ENCODE results near the gene SAT1.

GRCh38 chrX:23754664-23755063 lies 28.3 kb upstream of the SAT1 start:
- TF ChIP-seq CTCF (IDR thresholded peaks at IDR 0.05) (no peak), EP300 (IDR thresholded peaks at IDR 0.05; ENCODE audit: low read depth) (no peak), POLR2A (IDR thresholded peaks at IDR 0.05) (no peak)

Data from transverse colon (tissue), 3 donors.